MCF 10A (cell line): Measurements from ENCODE around the gene TRERF1. TPM values are rescaled to one million over a fixed set of nuclear protein-coding genes. Genes with fewer than 3 reads are reported as not detected.

ENCODE experiments used
- BruUV-seq: library from RNA; stranded (reverse); fragments of 400-500 nt; replicated peaks from 2 replicates; lab custom pipeline; 2021; lab: Mats Ljungman, UMichigan
- CTCF ChIA-PET: fragments of 300-600 bp; sonication (Branson Sonifier 250); formaldehyde crosslinking; extraction: SDS; loops from one replicate; lab custom pipeline; 2021; ENCODE audit warnings: antibody characterized with exemption, inconsistent platforms; lab: Yijun Ruan, JAX
- POLR2A ChIA-PET: fragments of 300-600, 350-650 bp; sonication (Branson Sonifier 250); formaldehyde crosslinking; extraction: SDS; loops from one replicate; lab custom pipeline; 2020; ENCODE audit warnings: antibody characterized with exemption, inconsistent platforms; lab: Yijun Ruan, JAX
- DNase-seq: peaks from one replicate; pipeline ENCODE4 v3.0.0-alpha.2; 2018; ENCODE audit not compliant: unreplicated experiment
- H3K27ac Mint-ChIP-seq: one replicate; pipeline ENCODE4 v1.8.0; 2022; ENCODE audit warnings: mild to moderate bottlenecking, low read depth, mixed read lengths; ENCODE audit not compliant: unreplicated experiment
- H3K27me3 Mint-ChIP-seq: one replicate; pipeline ENCODE4 v1.8.0; 2022; ENCODE audit warnings: mixed read lengths; ENCODE audit not compliant: insufficient read depth, unreplicated experiment
- H3K36me3 Mint-ChIP-seq: one replicate; pipeline ENCODE4 v1.8.0; 2022; ENCODE audit warnings: mild to moderate bottlenecking, moderate library complexity, mixed read lengths; ENCODE audit not compliant: insufficient read depth, unreplicated experiment
- H3K4me1 Mint-ChIP-seq: one replicate; pipeline ENCODE4 v1.8.0; 2022; ENCODE audit warnings: mixed read lengths; ENCODE audit not compliant: insufficient read depth, unreplicated experiment
- H3K4me3 Mint-ChIP-seq: one replicate; pipeline ENCODE4 v1.8.0; 2022; ENCODE audit warnings: mild to moderate bottlenecking, moderate library complexity, mixed read lengths; ENCODE audit not compliant: unreplicated experiment
- H3K9me3 Mint-ChIP-seq: one replicate; pipeline ENCODE4 v1.8.0; 2022; ENCODE audit warnings: mixed read lengths; ENCODE audit not compliant: unreplicated experiment
- intact Hi-C: fragments of 100-400 bp; cut with micrococcal nuclease; formaldehyde crosslinking; loops from 2 replicates; pipeline ENCODE4 v1.14.1; 2022
- total RNA-seq: library from RNA; stranded (reverse); gene quantifications from 2 replicates; pipeline ENCODE4 v1.2.3, GENCODE V29; 2022
- TF ChIP-seq, protein P1 (sequence below): fragments of 200-600 bp; IDR thresholded peaks from one replicate; pipeline ENCODE4 v1.8.0; 2022; ENCODE audit warnings: antibody characterized with exemption, mild to moderate bottlenecking; ENCODE audit not compliant: unreplicated experiment

Gene TRERF1
- total RNA-seq, 1 experiment from 2014 or later: 9.4 TPM

DNA sequence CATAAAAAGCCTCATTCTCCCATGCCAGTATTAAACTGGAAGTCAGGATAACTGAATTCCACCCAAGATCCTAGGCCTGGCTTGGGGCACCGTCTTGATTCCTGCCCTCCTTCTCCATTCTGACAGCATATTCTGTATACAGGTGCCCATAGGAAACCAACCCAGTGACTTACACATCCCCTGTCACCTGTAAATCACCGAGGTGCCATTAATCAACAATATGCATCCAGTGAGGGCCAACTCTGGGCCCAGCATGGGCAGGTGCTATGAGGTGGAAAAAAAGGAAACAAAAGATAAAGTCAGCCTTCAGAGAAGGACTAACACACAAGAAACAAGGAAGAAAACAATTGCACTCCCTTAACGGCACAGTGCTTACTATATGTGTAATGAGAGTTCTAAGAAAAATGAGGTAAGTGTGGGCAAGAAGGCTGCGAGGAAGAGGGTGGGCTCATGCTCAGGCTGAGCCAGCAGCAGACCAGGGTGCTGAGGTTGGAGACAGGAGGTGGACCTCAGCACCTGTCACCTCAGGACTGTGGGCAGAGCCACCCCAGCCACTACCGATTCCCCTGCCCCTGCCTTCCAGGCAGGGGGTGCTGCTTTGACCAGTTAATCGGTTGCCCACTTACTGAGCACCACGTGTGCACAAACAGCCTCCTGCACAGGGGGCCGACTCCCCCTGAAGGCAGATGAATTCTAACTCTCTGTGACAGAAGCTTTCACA lies 105.9 kb downstream of the TRERF1 start:
- ChIA-PET POLR2A (interaction anchor here (1.5 kb wide), 1 partner anchor 58 kb away, joined by 3 read pairs; no protein-coding TSS in a partner anchor), CTCF (no interaction called here)
- Mint-ChIP-seq H3K27me3 (no peaks in the 10 kb centered on the region), H3K9me3 (no peaks in the 10 kb centered on the region), H3K4me3 (no peak overlapping the region), H3K36me3 (peaks cover 16% of the 10 kb centered on the region), H3K4me1 (peaks cover 3% of the 10 kb centered on the region), H3K27ac (no peak overlapping the region)
- TF ChIP-seq, protein P1, sequence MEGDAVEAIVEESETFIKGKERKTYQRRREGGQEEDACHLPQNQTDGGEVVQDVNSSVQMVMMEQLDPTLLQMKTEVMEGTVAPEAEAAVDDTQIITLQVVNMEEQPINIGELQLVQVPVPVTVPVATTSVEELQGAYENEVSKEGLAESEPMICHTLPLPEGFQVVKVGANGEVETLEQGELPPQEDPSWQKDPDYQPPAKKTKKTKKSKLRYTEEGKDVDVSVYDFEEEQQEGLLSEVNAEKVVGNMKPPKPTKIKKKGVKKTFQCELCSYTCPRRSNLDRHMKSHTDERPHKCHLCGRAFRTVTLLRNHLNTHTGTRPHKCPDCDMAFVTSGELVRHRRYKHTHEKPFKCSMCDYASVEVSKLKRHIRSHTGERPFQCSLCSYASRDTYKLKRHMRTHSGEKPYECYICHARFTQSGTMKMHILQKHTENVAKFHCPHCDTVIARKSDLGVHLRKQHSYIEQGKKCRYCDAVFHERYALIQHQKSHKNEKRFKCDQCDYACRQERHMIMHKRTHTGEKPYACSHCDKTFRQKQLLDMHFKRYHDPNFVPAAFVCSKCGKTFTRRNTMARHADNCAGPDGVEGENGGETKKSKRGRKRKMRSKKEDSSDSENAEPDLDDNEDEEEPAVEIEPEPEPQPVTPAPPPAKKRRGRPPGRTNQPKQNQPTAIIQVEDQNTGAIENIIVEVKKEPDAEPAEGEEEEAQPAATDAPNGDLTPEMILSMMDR: no peak
- no TSS peak for BruUV-seq
- intact Hi-C loops: no loop called here
- no peak for DNase-seq

DNA sequence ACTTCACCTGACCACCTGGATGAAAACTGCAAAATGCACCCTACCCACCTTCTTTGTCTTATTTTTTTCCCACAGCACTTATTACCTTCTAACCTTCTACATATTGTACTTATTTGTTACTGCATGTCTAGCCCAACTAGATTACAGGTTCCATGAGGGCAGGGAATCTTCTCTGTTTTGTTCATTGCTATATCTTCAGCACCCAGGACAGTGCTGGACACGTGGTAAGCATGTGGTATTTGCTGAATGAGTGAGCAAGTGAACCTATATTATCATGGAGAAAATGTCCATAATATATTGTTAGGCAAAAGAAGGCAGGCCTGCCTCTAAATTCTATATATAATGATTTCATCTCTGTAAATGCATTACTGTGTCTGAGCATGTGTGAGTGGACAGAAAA lies 107.0 kb downstream of the TRERF1 start:
- TF ChIP-seq, protein P1: no peak
- DNase-seq: no peak
- intact Hi-C loops: no loop called here
- CTCF ChIA-PET: no interaction called here
- POLR2A ChIA-PET: interaction anchor here (0.7 to 1.5 kb wide), 2 partner anchors 59 to 108 kb away, joined by 3 to 4 read pairs; partner anchors contain the start of gene TRERF1
- peaks cover 15% of the 10 kb centered on the region for H3K36me3 Mint-ChIP-seq
- no TSS peak for BruUV-seq
- no peaks in the 10 kb centered on the region for H3K27me3 Mint-ChIP-seq
- no peak overlapping the region for H3K27ac Mint-ChIP-seq
- no peak overlapping the region for H3K4me3 Mint-ChIP-seq
- H3K4me1 Mint-ChIP-seq: peaks cover 9% of the 10 kb centered on the region
- H3K9me3 Mint-ChIP-seq: no peaks in the 10 kb centered on the region

DNA sequence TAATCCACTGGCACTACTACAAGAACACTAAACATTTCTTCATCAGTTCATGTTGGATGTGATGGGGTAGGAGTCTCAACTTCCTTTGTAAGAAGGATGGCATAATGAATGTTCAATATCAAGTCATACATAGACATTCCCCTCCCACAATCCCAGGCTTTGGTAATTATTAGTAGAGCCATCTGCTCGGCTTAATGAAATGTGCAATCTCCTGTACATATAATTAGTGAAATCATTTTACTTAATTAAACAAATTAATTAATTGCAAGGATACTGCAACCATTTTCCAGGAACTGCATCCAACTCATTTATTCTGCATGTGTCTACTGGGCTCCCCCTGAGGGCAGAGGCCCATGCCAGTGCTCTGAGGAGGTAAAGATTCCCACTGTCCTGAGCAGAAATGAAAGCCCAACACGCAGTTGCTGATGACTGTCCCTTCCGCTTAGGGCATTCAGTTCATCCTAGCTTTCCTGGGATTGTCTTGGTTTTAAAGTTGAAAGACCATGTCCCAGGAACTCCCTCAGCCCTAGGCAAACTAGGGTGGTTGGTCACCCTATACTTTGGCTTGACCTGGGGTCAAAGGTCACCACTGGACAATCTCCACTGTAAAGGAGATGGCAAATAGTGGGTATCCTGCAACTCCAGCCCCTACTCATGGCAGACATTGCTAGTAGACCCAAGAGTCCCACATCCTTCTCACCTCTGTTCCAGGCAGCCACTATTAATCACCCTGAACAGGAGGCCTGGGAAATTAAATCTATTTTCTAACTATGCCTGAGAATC lies 109.8 kb downstream of the TRERF1 start:
- Mint-ChIP-seq H3K9me3 (no peaks in the 10 kb centered on the region), H3K4me3 (no peak overlapping the region), H3K36me3 (peaks cover 13% of the 10 kb centered on the region), H3K27me3 (no peaks in the 10 kb centered on the region), H3K4me1 (peaks cover 35% of the 10 kb centered on the region), H3K27ac (no peak overlapping the region)
- DNase-seq: no peak
- BruUV-seq: no TSS peak
- POLR2A ChIA-PET: no interaction called here
- intact Hi-C loops: no loop called here
- TF ChIP-seq, protein P1: no peak
- CTCF ChIA-PET: interaction anchor here (0.6 kb wide), 1 partner anchor 252 kb away, joined by 3 read pairs; no protein-coding TSS in a partner anchor

DNA sequence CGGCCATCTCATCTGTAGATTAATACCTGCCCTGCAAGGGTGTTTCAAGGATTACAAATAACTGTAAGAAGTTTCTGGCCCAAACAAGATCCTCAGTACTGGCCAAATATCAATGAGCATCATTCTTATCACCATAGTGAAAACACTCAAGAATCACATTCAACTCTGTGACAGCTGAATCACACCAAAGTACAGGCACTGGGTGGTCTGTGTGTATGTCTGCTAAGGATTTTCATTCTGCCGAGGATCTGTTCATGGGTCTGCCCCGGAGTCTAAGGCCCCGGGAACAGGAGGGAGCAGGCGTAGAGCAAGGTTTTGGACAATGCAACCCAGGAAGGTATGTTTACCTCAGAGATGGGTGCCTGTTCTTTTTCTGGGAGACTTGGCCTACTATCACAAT lies 110.5 kb downstream of the TRERF1 start:
- ChIA-PET POLR2A (interaction anchor here (1.1 kb wide), 1 partner anchor 11 kb away, joined by 3 read pairs; no protein-coding TSS in a partner anchor), CTCF (no interaction called here)
- TF ChIP-seq, protein P1: no peak
- no peak for DNase-seq
- H3K36me3 Mint-ChIP-seq: peaks cover 18% of the 10 kb centered on the region
- no peaks in the 10 kb centered on the region for H3K27me3 Mint-ChIP-seq
- H3K4me3 Mint-ChIP-seq: no peak overlapping the region
- H3K4me1 Mint-ChIP-seq: peaks cover 42% of the 10 kb centered on the region
- no TSS peak for BruUV-seq
- no peak overlapping the region for H3K27ac Mint-ChIP-seq
- no peaks in the 10 kb centered on the region for H3K9me3 Mint-ChIP-seq
- intact Hi-C loops: no loop called here
